Activated T-helper 1 cell treated with anti-CD3 and anti-CD28 coated beads, Interleukin-12 subunit alpha, Interleukin-12 subunit beta, Interleukin-2, Interleukin-4 antibody, amounts not matched to agents 30 ng/mL and 10 ng/mL and 1 ng/mL, durations not matched to agents 14 hours and 24 hours and 36 hours (primary cell): ENCODE data around the gene EPS15. TPM values are rescaled to one million over a fixed set of nuclear protein-coding genes. Genes with fewer than 3 reads are reported as not detected.

Experiments used
- DNase-seq: peaks from one replicate; pipeline ENCODE4 v3.0.0; 2021; ENCODE audit warnings: low spot score
- H3K27ac Mint-ChIP-seq: one replicate; pipeline ENCODE4 v1.8.0; 2021; ENCODE audit warnings: mild to moderate bottlenecking, mixed read lengths
- H3K27me3 Mint-ChIP-seq: one replicate; pipeline ENCODE4 v1.8.0; 2022; ENCODE audit warnings: mild to moderate bottlenecking, moderate library complexity, mixed read lengths; ENCODE audit not compliant: insufficient read depth
- H3K36me3 Mint-ChIP-seq: one replicate; pipeline ENCODE4 v1.8.0; 2021; ENCODE audit warnings: low read depth, mixed read lengths
- H3K4me1 Mint-ChIP-seq: one replicate; pipeline ENCODE4 v1.8.0; 2021; ENCODE audit warnings: low read depth, mixed read lengths
- H3K4me3 Mint-ChIP-seq: one replicate; pipeline ENCODE4 v1.8.0; 2021; ENCODE audit warnings: mild to moderate bottlenecking, moderate library complexity, mixed read lengths
- H3K9me3 Mint-ChIP-seq: one replicate; pipeline ENCODE4 v1.8.0; 2021; ENCODE audit warnings: mixed read lengths
- intact Hi-C: fragments of 100-400 bp; cut with micrococcal nuclease; formaldehyde crosslinking; loops from one replicate; pipeline ENCODE4 v1.15.1; 2024
- total RNA-seq: library from RNA; stranded (reverse); gene quantifications from 2 replicates; pipeline ENCODE4 v1.2.3, GENCODE V29; 2022

The EPS15 gene
- total RNA-seq, 1 donor from 2014 or later = 55.5 TPM

GRCh38 chr1:51365774-51366173, 153.3 kb downstream of the EPS15 start:
- no peak for DNase-seq
- Mint-ChIP-seq H3K4me1 (no peaks in the 10 kb centered on the region), H3K27me3 (no peaks in the 10 kb centered on the region), H3K27ac (no peak overlapping the region), H3K9me3 (no peaks in the 10 kb centered on the region), H3K4me3 (no peak overlapping the region), H3K36me3 (peaks cover 20% of the 10 kb centered on the region)
- intact Hi-C loops = no loop called here

- DNase-seq = no peak
- H3K4me3 Mint-ChIP-seq = no peak overlapping the region
- H3K27me3 Mint-ChIP-seq = no peaks in the 10 kb centered on the region
- H3K9me3 Mint-ChIP-seq = no peaks in the 10 kb centered on the region
- no peaks in the 10 kb centered on the region for H3K4me1 Mint-ChIP-seq
- H3K36me3 Mint-ChIP-seq = peaks cover 23% of the 10 kb centered on the region
- intact Hi-C loops = no loop called here
- H3K27ac Mint-ChIP-seq = no peak overlapping the region
Observed at GRCh38 chr1:51359879-51360278, 159.2 kb downstream of the EPS15 start.

DNA sequence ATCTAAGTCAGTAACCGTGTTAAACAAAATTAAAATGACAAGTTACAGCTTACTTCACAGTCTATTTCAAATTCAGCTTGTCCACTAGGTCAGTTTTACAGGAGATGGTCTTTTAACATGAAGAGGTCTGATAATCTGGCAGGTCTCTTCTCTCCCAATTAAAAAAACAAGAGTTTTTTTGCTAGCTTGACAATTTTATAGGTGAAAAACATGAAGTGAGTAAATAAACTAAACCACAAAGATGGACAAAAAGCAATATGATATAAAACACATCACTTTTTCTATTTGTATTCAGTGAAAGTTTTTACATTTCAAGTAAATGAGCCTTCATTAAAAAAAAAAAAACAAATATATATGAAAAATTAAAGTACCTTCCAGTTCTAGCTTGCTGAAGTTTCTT, 163.7 kb downstream of the EPS15 start:
- Mint-ChIP-seq H3K36me3 (peaks cover 7% of the 10 kb centered on the region), H3K27me3 (no peaks in the 10 kb centered on the region), H3K4me1 (no peaks in the 10 kb centered on the region), H3K9me3 (no peaks in the 10 kb centered on the region), H3K4me3 (no peak overlapping the region), H3K27ac (no peak overlapping the region)
- no peak for DNase-seq
- intact Hi-C loops = no loop called here

- no peaks in the 10 kb centered on the region for H3K27me3 Mint-ChIP-seq
- no peaks in the 10 kb centered on the region for H3K4me1 Mint-ChIP-seq
- H3K9me3 Mint-ChIP-seq = no peaks in the 10 kb centered on the region
- intact Hi-C loops = no loop called here
- H3K36me3 Mint-ChIP-seq = peaks cover 7% of the 10 kb centered on the region
- no peak overlapping the region for H3K27ac Mint-ChIP-seq
- no peak overlapping the region for H3K4me3 Mint-ChIP-seq
- DNase-seq = no peak
Observed at GRCh38 chr1:51354416-51354815, 164.7 kb downstream of the EPS15 start.

DNA sequence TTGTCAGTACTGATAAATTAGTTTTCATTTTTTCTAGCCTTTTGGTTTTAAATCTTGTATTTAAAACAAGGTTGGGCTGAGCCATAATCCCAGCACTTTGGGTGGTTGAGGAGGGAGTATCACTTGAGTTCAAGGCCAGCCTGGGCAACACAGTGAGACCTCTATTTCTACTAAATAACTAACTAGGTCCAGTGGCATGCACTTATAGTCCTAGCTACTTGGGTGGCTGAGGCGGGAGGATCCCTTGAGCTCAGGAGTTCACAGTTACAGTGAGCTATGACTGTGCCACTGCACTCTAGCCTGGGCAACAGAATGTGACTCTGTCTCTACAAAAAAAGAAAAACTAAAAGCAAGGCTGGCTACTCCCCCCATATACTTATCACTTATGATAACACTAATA, 167.2 kb downstream of the EPS15 start:
- no peak for DNase-seq
- H3K4me1 Mint-ChIP-seq = no peaks in the 10 kb centered on the region
- intact Hi-C loops = no loop called here
- no peak overlapping the region for H3K4me3 Mint-ChIP-seq
- H3K9me3 Mint-ChIP-seq = no peaks in the 10 kb centered on the region
- no peak overlapping the region for H3K27ac Mint-ChIP-seq
- H3K27me3 Mint-ChIP-seq = no peaks in the 10 kb centered on the region
- H3K36me3 Mint-ChIP-seq = peaks cover 7% of the 10 kb centered on the region

GRCh38 chr1:51349862-51350261, 169.2 kb downstream of the EPS15 start:
- Mint-ChIP-seq H3K9me3 (no peaks in the 10 kb centered on the region), H3K27me3 (peaks cover 16% of the 10 kb centered on the region), H3K27ac (no peak overlapping the region), H3K36me3 (no peaks in the 10 kb centered on the region), H3K4me1 (no peaks in the 10 kb centered on the region), H3K4me3 (no peak overlapping the region)
- intact Hi-C loops = loop anchor here (10.0 kb wide), 1 partner anchor 185 kb away; no protein-coding TSS in a partner anchor
- DNase-seq = no peak

DNA sequence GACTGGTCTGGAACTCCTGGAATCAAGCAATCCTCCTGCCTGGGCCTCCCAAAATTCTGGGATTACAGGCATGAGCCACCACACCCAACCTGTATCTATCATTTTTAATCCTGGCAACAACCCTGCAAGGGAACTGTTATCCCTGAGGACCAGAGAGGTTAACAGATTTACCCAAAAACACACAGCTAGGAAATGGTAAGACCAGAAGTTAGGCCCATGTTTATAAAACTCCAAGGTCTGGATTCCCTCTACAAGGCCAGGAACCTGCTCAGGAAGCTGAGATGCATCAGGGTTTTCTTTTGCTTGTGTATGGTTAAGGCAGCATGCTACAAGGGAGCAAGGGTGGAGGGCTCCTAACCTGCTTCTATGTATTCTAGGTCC, 170.9 kb downstream of the EPS15 start:
- H3K27ac Mint-ChIP-seq = no peak overlapping the region
- H3K9me3 Mint-ChIP-seq = no peaks in the 10 kb centered on the region
- no peaks in the 10 kb centered on the region for H3K4me1 Mint-ChIP-seq
- intact Hi-C loops = loop anchor here (10.0 kb wide), 1 partner anchor 187 kb away; no protein-coding TSS in a partner anchor
- H3K27me3 Mint-ChIP-seq = peaks cover 31% of the 10 kb centered on the region
- DNase-seq = no peak
- H3K36me3 Mint-ChIP-seq = no peaks in the 10 kb centered on the region
- H3K4me3 Mint-ChIP-seq = no peak overlapping the region

GRCh38 chr1:51347398-51348146, 171.5 kb downstream of the EPS15 start:
- no peaks in the 10 kb centered on the region for H3K4me1 Mint-ChIP-seq
- intact Hi-C loops = loop anchor here (10.0 kb wide), 1 partner anchor 187 kb away; no protein-coding TSS in a partner anchor
- H3K27me3 Mint-ChIP-seq = peaks cover 32% of the 10 kb centered on the region
- H3K36me3 Mint-ChIP-seq = no peaks in the 10 kb centered on the region
- no peak overlapping the region for H3K27ac Mint-ChIP-seq
- H3K4me3 Mint-ChIP-seq = no peak overlapping the region
- no peaks in the 10 kb centered on the region for H3K9me3 Mint-ChIP-seq
- DNase-seq = no peak

DNA sequence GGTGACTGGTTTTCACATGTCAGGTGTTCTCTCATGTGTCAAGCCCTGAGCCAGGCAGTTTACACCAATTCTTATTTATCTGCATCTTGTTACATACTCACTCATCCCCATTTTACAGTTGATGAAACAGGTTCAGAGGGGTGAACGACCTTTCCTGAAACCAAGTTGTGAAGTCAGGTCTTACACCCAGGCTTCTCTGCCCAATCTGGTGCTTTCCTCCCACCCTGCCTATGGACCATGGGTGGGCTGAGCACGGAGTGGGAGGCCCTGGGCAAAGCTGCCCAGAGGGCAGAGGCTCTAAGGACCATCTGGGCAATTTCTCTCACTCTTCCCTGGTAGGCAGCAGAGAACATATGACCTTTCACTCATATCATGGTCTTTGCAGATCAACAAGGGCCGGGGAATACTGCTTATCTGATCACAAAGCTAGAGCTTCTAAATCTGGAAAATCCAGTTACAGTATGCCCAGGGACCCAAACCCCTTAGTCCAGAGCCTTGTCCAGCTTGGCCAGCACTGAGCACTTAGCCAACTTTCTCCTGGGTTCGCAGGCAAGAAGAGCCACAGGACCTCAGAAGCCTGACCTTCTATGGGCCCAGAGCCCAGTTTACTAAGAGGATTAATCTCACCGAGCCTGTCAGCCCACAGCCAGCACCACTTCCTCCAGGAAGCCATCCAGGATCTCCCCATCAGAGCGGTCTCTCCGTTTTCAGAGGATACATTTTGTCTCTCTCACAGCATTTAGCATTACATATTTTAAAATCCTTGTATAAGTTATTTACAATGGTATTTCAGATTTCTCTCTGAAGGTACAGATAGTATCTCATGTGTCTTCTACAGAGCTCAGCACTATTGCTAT, 172.8 kb downstream of the EPS15 start:
- Mint-ChIP-seq H3K27me3 (peaks cover 32% of the 10 kb centered on the region), H3K4me3 (no peak overlapping the region), H3K27ac (no peak overlapping the region)

GRCh38 chr1:51345300-51345687, 173.8 kb downstream of the EPS15 start:
- no peaks in the 10 kb centered on the region for H3K36me3 Mint-ChIP-seq
- no peak for DNase-seq
- intact Hi-C loops = loop anchor here (10.0 kb wide), 1 partner anchor 190 kb away; no protein-coding TSS in a partner anchor
- no peaks in the 10 kb centered on the region for H3K9me3 Mint-ChIP-seq
- no peak overlapping the region for H3K27ac Mint-ChIP-seq
- peaks cover 32% of the 10 kb centered on the region for H3K27me3 Mint-ChIP-seq
- H3K4me3 Mint-ChIP-seq = no peak overlapping the region
- no peaks in the 10 kb centered on the region for H3K4me1 Mint-ChIP-seq

More for the DNA sequence above, 172.8 kb downstream of the EPS15 start:
- intact Hi-C loops = loop anchor here (10.0 kb wide), 1 partner anchor 188 kb away; no protein-coding TSS in a partner anchor
- no peaks in the 10 kb centered on the region for H3K9me3 Mint-ChIP-seq
- no peaks in the 10 kb centered on the region for H3K36me3 Mint-ChIP-seq
- no peak for DNase-seq
- H3K4me1 Mint-ChIP-seq = no peaks in the 10 kb centered on the region

DNA sequence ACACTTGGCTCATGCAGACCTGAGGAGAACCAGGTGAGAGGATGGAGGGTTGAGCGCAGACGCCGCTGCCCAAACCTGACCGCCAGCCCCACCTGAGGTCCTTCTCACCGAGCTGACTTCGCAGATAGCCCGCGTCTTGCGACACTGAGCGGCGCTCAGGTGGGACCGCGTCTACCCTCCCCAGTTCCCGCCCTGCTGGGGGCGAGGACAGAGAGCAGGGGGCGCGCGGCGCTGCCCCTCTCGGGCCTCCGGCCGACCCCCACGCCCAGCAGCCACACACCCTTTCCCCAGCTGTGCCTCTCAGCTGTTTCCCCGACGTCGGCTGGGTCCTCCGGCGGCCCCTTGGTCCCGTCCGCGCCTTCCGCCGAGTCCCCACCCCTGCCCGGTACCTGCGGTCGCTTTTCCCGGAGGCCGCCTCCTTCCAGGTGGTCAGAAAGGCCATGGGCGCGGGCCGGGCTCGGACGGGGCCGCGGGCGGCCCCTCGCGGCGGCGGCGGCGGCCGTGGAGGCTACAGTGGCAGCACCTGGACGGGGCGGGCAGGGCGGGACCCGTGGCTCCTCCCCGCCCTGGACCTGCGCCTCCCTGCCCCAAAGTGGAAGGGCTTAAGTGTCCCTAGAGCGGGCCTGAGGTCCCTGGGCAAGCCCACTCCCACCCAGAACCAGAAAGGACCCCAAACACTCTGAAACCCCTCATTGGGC, 174.3 kb downstream of the EPS15 start:
- Mint-ChIP-seq H3K4me3 (no peak overlapping the region), H3K27ac (no peak overlapping the region), H3K4me1 (no peaks in the 10 kb centered on the region), H3K9me3 (no peaks in the 10 kb centered on the region), H3K27me3 (peaks cover 32% of the 10 kb centered on the region), H3K36me3 (no peaks in the 10 kb centered on the region)
- no peak for DNase-seq
- intact Hi-C loops = loop anchor here (10.0 kb wide), 1 partner anchor 190 kb away; no protein-coding TSS in a partner anchor

GRCh38 chr1:51344276-51344601, 174.8 kb downstream of the EPS15 start:
- Mint-ChIP-seq H3K4me3 (no peak overlapping the region), H3K27ac (no peak overlapping the region), H3K9me3 (no peaks in the 10 kb centered on the region), H3K36me3 (no peaks in the 10 kb centered on the region), H3K4me1 (no peaks in the 10 kb centered on the region), H3K27me3 (peaks cover 32% of the 10 kb centered on the region)
- intact Hi-C loops = loop anchor here (10.0 kb wide), 1 partner anchor 191 kb away; no protein-coding TSS in a partner anchor
- DNase-seq = no peak
